AG04450 (cell line): ENCODE data around the gene OR6T1. TPM values are rescaled to one million over a fixed set of nuclear protein-coding genes. Genes with fewer than 3 reads are reported as not detected.

Source experiments
- CTCF ChIA-PET: fragments of 300-600, 350-600 bp; formaldehyde crosslinking; extraction: SDS; loops from one replicate; lab custom pipeline; 2022; ENCODE audit warnings: antibody characterized with exemption, inconsistent platforms; lab: Charles Lee
- POLR2A ChIA-PET: fragments of 350-600 bp; formaldehyde crosslinking; extraction: SDS; loops from one replicate; lab custom pipeline; 2021; ENCODE audit warnings: antibody characterized with exemption, inconsistent platforms; lab: Yijun Ruan, JAX
- DNase-seq: peaks from one replicate; pipeline ENCODE4 v3.0.0-alpha.2; 2011; ENCODE audit warnings: low read depth, low spot score
- H3K27ac ChIP-seq: one replicate; pipeline ENCODE4 v1.5.1; 2012; ENCODE audit warnings: low read depth, low read length, control low read depth
- H3K27me3 ChIP-seq: one replicate; pipeline ENCODE4 v1.6.0; 2012; ENCODE audit warnings: low read length; ENCODE audit not compliant: control insufficient read depth, insufficient read depth
- H3K4me3 ChIP-seq: 2 replicates; pipeline ENCODE4 v1.5.1; 2011; ENCODE audit warnings: mild to moderate bottlenecking, low read depth, low read length, control low read depth
- H3K9me3 ChIP-seq: 2 replicates; pipeline ENCODE4 v1.5.1; 2012; ENCODE audit warnings: low read length; ENCODE audit not compliant: control insufficient read depth, insufficient read depth
- CTCF ChIP-seq: IDR thresholded peaks from 2 replicates; pipeline ENCODE4 v1.5.1; 2011; ENCODE audit warnings: low read depth, low read length, control low read depth, inconsistent platforms
- polyA plus RNA-seq: library from polyadenylated mRNA; depleted of rRNA; stranded (reverse); fragments of >200 nt; gene quantifications from 2 replicates; pipeline ENCODE4 v1.2.3, GENCODE V29; 2011; rRNA removed

OR6T1 gene
- polyA plus RNA-seq, 1 experiment, result not detected

DNA sequence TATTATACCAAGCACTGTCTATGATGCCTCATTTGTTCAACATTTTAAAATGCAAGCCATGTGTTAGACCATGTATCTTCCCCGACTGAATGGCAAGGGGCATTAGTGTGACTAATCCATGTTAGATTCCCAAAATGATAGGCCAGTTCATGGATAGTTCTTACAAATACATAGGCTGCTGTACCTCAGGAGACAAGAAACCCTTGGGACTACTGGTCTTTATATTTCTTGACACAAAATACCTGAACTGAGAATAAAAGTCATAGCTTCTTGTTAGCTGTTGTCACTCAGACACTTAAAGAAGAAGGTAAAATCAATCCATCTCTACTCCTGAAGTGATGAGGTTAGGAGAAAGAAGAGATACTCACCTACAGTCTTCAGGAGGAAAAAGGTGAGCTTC is 41.8 kb downstream of the OR6T1 start, which contains the start of gene OR8D4:
Gene OR8D4 (plus strand): TSS at position 301 of the 400 bp plus-strand sequence. CDS start 4,265 bp downstream, outside the sequence.
- Histone ChIP-seq H3K4me3 (no peak within 1 kb of the TSS), H3K27me3 (peaks cover 2% of the 10 kb centered on the region), H3K9me3 (no peaks in the 10 kb centered on the region), H3K27ac (no peak within 1 kb of the TSS)
- no peak for TF ChIP-seq CTCF
- DNase-seq, result no peak
- ChIA-PET CTCF (no interaction called here), POLR2A (no interaction called here)

DNA sequence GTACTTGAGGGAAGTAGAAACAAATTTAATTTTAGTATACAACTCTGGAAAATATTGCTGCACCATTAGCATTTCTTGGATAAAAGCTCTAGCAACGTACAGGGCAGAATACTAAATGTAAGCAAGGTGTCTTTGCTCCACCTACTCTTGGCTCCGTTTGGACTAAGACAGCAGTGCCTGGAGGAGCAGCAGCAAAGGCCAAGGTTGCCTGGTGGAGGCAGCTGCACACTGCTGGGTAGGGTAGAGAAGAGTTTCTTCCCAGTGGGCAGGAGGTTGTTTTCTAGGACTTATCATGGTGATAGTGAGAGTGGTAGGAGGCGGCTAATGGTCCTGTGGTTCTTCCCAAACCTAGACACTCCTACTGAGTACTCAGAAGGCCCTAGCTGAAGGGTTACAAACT is 43.8 kb downstream of the OR6T1 start:
- CTCF ChIA-PET, result no interaction called here
- Histone ChIP-seq H3K27ac (no peak overlapping the region), H3K27me3 (peaks cover 2% of the 10 kb centered on the region), H3K9me3 (no peaks in the 10 kb centered on the region), H3K4me3 (no peak overlapping the region)
- DNase-seq, result no peak
- no peak for TF ChIP-seq CTCF
- POLR2A ChIA-PET, result no interaction called here

Other genes starting within 250 kb of the OR6T1 start
- 8.0 and 10.0 TPM in 2 replicates for gene ZNF202, start 202.2 kb downstream of the OR6T1 start, polyA plus RNA-seq
- not detected in 2 replicates for gene OR6X1, start 189.3 kb downstream of the OR6T1 start, polyA plus RNA-seq
- gene OR6M1, start 137.5 kb downstream of the OR6T1 start, polyA plus RNA-seq, result not detected in 2 replicates
- not detected in 2 replicates for gene TMEM225, start 58.2 kb downstream of the OR6T1 start, polyA plus RNA-seq
- not detected in 2 replicates for gene OR8D4, start 41.7 kb downstream of the OR6T1 start, polyA plus RNA-seq
- not detected in 2 replicates for gene OR4D5, start 4.2 kb downstream of the OR6T1 start, polyA plus RNA-seq
- not detected in 2 replicates for gene OR10S1, start 33.9 kb upstream of the OR6T1 start, polyA plus RNA-seq
- gene OR10G6, start 51.3 kb upstream of the OR6T1 start, polyA plus RNA-seq, result not detected in 2 replicates
- not detected in 2 replicates for gene OR10G4, start 69.2 kb upstream of the OR6T1 start, polyA plus RNA-seq
- gene OR10G9, start 79.2 kb upstream of the OR6T1 start, polyA plus RNA-seq, result not detected in 2 replicates
- not detected in 2 replicates for gene OR10G8, start 83.0 kb upstream of the OR6T1 start, polyA plus RNA-seq
- gene OR10G7, start 97.5 kb upstream of the OR6T1 start, polyA plus RNA-seq, result not detected in 2 replicates
- gene VWA5A, start 171.6 kb upstream of the OR6T1 start, polyA plus RNA-seq, result 26.9 and 27.9 TPM in 2 replicates
- gene OR10D3, start 239.5 kb upstream of the OR6T1 start, polyA plus RNA-seq, result not detected in 2 replicates